ENCODE measurements around the gene PTPN14. TPM values are rescaled to one million over a fixed set of nuclear protein-coding genes. Genes with fewer than 3 reads are reported as not detected.

PTPN14 gene
- total and polyA plus RNA-seq, 2 experiments from 2014 or later: 18.7 to 70.2 TPM

- TF ChIP-seq, protein P1, sequence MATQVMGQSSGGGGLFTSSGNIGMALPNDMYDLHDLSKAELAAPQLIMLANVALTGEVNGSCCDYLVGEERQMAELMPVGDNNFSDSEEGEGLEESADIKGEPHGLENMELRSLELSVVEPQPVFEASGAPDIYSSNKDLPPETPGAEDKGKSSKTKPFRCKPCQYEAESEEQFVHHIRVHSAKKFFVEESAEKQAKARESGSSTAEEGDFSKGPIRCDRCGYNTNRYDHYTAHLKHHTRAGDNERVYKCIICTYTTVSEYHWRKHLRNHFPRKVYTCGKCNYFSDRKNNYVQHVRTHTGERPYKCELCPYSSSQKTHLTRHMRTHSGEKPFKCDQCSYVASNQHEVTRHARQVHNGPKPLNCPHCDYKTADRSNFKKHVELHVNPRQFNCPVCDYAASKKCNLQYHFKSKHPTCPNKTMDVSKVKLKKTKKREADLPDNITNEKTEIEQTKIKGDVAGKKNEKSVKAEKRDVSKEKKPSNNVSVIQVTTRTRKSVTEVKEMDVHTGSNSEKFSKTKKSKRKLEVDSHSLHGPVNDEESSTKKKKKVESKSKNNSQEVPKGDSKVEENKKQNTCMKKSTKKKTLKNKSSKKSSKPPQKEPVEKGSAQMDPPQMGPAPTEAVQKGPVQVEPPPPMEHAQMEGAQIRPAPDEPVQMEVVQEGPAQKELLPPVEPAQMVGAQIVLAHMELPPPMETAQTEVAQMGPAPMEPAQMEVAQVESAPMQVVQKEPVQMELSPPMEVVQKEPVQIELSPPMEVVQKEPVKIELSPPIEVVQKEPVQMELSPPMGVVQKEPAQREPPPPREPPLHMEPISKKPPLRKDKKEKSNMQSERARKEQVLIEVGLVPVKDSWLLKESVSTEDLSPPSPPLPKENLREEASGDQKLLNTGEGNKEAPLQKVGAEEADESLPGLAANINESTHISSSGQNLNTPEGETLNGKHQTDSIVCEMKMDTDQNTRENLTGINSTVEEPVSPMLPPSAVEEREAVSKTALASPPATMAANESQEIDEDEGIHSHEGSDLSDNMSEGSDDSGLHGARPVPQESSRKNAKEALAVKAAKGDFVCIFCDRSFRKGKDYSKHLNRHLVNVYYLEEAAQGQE (IDR thresholded peaks at IDR 0.05; ENCODE audit: unreplicated experiment): no peak
- TF ChIP-seq, protein P2, sequence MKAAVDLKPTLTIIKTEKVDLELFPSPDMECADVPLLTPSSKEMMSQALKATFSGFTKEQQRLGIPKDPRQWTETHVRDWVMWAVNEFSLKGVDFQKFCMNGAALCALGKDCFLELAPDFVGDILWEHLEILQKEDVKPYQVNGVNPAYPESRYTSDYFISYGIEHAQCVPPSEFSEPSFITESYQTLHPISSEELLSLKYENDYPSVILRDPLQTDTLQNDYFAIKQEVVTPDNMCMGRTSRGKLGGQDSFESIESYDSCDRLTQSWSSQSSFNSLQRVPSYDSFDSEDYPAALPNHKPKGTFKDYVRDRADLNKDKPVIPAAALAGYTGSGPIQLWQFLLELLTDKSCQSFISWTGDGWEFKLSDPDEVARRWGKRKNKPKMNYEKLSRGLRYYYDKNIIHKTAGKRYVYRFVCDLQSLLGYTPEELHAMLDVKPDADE (IDR thresholded peaks at IDR 0.05): no peak
These were observed 179.3 kb downstream of the PTPN14 start (continued) for GRCh38 chr1:214372092-214372491.

DNA sequence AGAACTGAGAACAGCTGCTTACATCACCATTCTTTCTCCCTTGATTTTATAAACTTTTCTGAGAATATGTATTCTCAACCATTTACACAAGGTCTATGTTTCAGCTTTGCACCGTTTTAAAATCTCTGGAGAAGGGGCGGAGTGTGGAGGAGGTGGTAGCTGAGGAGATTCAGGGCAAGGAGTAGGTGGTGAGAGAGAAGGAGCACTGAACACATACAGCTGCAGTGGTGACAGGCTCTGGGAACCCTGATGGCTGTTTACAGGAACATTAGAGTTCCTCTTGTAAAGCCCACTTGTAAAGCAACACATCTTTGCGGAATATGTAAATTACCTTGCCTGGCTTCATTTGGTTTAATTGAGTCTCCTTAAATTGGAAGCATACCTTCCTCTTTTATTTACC lies 180.8 kb downstream of the PTPN14 start:
- peaks cover 6% of the 10 kb centered on the region; the same call in 2 of the 3 replicates for H3K4me1 Mint-ChIP-seq
- TF ChIP-seq, protein P2 (IDR thresholded peaks at IDR 0.05): no peak
- no peak for TF ChIP-seq CTCF (conservative IDR thresholded peaks at IDR 0.05; ENCODE audit: low read depth in 2 of 2)
- TF ChIP-seq ZNF114 (CRISPR knock-in tag; IDR thresholded peaks at IDR 0.05): no peak
- no peak for TF ChIP-seq EZH2 (IDR thresholded peaks at IDR 0.05; ENCODE audit: low read depth, unreplicated experiment)
- TF ChIP-seq ZNF331 (CRISPR knock-in tag; IDR thresholded peaks at IDR 0.05; ENCODE audit: low read depth): no peak
- TF ChIP-seq CREB1 (CRISPR knock-in tag; IDR thresholded peaks at IDR 0.05; ENCODE audit: low read depth): no peak
- TF ChIP-seq JUNB (IDR thresholded peaks at IDR 0.05; ENCODE audit: unreplicated experiment): no peak
- TF ChIP-seq POLR2AphosphoS5 (IDR thresholded peaks at IDR 0.05; ENCODE audit: low read depth): no peak
- no peak for TF ChIP-seq EZH2phosphoT487 (IDR thresholded peaks at IDR 0.05; ENCODE audit: unreplicated experiment)
- no peak for TF ChIP-seq NANOG (IDR thresholded peaks at IDR 0.05; ENCODE audit: borderline replicate concordance)
- TF ChIP-seq, protein P3, sequence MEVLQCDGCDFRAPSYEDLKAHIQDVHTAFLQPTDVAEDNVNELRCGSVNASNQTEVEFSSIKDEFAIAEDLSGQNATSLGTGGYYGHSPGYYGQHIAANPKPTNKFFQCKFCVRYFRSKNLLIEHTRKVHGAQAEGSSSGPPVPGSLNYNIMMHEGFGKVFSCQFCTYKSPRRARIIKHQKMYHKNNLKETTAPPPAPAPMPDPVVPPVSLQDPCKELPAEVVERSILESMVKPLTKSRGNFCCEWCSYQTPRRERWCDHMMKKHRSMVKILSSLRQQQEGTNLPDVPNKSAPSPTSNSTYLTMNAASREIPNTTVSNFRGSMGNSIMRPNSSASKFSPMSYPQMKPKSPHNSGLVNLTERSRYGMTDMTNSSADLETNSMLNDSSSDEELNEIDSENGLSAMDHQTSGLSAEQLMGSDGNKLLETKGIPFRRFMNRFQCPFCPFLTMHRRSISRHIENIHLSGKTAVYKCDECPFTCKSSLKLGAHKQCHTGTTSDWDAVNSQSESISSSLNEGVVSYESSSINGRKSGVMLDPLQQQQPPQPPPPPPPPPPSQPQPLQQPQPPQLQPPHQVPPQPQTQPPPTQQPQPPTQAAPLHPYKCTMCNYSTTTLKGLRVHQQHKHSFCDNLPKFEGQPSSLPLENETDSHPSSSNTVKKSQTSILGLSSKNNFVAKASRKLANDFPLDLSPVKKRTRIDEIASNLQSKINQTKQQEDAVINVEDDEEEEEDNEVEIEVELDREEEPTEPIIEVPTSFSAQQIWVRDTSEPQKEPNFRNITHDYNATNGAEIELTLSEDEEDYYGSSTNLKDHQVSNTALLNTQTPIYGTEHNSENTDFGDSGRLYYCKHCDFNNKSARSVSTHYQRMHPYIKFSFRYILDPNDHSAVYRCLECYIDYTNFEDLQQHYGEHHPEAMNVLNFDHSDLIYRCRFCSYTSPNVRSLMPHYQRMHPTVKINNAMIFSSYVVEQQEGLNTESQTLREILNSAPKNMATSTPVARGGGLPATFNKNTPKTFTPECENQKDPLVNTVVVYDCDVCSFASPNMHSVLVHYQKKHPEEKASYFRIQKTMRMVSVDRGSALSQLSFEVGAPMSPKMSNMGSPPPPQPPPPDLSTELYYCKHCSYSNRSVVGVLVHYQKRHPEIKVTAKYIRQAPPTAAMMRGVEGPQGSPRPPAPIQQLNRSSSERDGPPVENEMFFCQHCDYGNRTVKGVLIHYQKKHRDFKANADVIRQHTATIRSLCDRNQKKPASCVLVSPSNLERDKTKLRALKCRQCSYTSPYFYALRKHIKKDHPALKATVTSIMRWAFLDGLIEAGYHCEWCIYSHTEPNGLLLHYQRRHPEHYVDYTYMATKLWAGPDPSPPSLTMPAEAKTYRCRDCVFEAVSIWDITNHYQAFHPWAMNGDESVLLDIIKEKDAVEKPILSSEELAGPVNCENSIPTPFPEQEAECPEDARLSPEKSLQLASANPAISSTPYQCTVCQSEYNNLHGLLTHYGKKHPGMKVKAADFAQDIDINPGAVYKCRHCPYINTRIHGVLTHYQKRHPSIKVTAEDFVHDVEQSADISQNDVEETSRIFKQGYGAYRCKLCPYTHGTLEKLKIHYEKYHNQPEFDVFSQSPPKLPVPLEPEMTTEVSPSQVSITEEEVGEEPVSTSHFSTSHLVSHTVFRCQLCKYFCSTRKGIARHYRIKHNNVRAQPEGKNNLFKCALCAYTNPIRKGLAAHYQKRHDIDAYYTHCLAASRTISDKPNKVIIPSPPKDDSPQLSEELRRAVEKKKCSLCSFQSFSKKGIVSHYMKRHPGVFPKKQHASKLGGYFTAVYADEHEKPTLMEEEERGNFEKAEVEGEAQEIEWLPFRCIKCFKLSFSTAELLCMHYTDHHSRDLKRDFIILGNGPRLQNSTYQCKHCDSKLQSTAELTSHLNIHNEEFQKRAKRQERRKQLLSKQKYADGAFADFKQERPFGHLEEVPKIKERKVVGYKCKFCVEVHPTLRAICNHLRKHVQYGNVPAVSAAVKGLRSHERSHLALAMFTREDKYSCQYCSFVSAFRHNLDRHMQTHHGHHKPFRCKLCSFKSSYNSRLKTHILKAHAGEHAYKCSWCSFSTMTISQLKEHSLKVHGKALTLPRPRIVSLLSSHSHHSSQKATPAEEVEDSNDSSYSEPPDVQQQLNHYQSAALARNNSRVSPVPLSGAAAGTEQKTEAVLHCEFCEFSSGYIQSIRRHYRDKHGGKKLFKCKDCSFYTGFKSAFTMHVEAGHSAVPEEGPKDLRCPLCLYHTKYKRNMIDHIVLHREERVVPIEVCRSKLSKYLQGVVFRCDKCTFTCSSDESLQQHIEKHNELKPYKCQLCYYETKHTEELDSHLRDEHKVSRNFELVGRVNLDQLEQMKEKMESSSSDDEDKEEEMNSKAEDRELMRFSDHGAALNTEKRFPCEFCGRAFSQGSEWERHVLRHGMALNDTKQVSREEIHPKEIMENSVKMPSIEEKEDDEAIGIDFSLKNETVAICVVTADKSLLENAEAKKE (CRISPR knock-in tag; IDR thresholded peaks at IDR 0.05): no peak

More for the DNA sequence above, 180.8 kb downstream of the PTPN14 start:
- H3K4me1 ChIP-seq (ENCODE audit: insufficient read depth): no peaks in the 10 kb centered on the region; the same call in 1 of the 2 replicates
- DNase-seq (ENCODE audit: low spot score) (no peak), ATAC-seq (no peak; the same call in 1 of the 3 replicates)
- Mint-ChIP-seq H3K27me3 (ENCODE audit: insufficient read depth, low read depth, poor library complexity) (no peaks in the 10 kb centered on the region), H3K9me3 (no peaks in the 10 kb centered on the region), H3K36me3 (ENCODE audit: low read depth) (peaks cover 19% of the 10 kb centered on the region; the same call in 2 of the 3 replicates), H3K4me3 (no peak overlapping the region), H3K27ac (no peak overlapping the region)
- H3K27me3 ChIP-seq (ENCODE audit: insufficient read depth): no peaks in the 10 kb centered on the region
- no peak overlapping the region for H2AFZ ChIP-seq
- no peaks in the 10 kb centered on the region for H3K9me2 ChIP-seq (ENCODE audit: insufficient read depth)
- H3K79me2 ChIP-seq (replicated peaks; ENCODE audit: insufficient read depth): no peaks in the 10 kb centered on the region
- H3F3A ChIP-seq (replicated peaks; ENCODE audit: low read depth): no peaks in the 10 kb centered on the region
- no peak overlapping the region for H3K27ac ChIP-seq (ENCODE audit: low read depth)
- no peak overlapping the region for H3K4me3 ChIP-seq
- H3K4me2 ChIP-seq: no peak overlapping the region
- H3K36me3 ChIP-seq (ENCODE audit: insufficient read depth): peaks cover 14% of the 10 kb centered on the region
- no peaks in the 10 kb centered on the region for H4K20me1 ChIP-seq (replicated peaks; ENCODE audit: insufficient read depth)

All from GM23338 (cell line).